K562 (cell line): ENCODE measurements around the gene RPL10A. TPM values are rescaled to one million over a fixed set of nuclear protein-coding genes. Genes with fewer than 3 reads are reported as not detected.

Experiments
- ATAC-seq: fragments of 200-7000 bp; cut with Tn5 transposase; 3 replicates; pipeline ENCODE4 v1.9.1; 2020; ENCODE audit warnings: moderate library complexity
- BruUV-seq: library from RNA; stranded (reverse); fragments of 400-500 nt; replicated peaks from 2 replicates; lab custom pipeline; 2021; lab: Mats Ljungman, UMichigan
- CTCF ChIA-PET: fragments of 300-600 bp; formaldehyde crosslinking; extraction: SDS; loops from one replicate; lab custom pipeline; 2021; ENCODE audit warnings: low intra/inter-chr PET ratio; lab: Yijun Ruan, JAX
- POLR2A ChIA-PET: fragments of 300-600, 350-650 bp; sonication (Branson Sonifier 250); formaldehyde crosslinking; extraction: SDS; loops from one replicate; lab custom pipeline; 2021; ENCODE audit warnings: antibody characterized with exemption, inconsistent platforms; lab: Yijun Ruan, JAX
- DNase-seq, 4 experiments: peaks; one replicate each; pipeline versions ENCODE4 v3.0.0 to v3.0.0-alpha.2; 2011 to 2018; ENCODE audit warnings: low spot score in 3 of 4, mixed read lengths in 3 of 4; ENCODE audit errors: extremely low read depth in 1 of 4
- FAIRE-seq: peaks from 2 replicates; lab custom pipeline; 2011; peaks lifted over from hg19 to GRCh38; lab: Jason Lieb, UNC
- H2AFZ ChIP-seq: 2 replicates; pipeline ENCODE4 v1.6.0; 2011; ENCODE audit warnings: low read depth, low read length, control low read depth, inconsistent platforms
- H3K27ac ChIP-seq: fragments of 200-600 bp; 3 replicates; pipeline ENCODE4 v1.8.0; 2011; ENCODE audit warnings: low read depth, mild to moderate bottlenecking, control low read depth, inconsistent platforms, low read length, moderate library complexity, mixed read lengths; ENCODE audit errors: extremely low read depth
- H3K27me3 ChIP-seq, 2 experiments: fragments of 300-600 bp in 1 of 2; 2 replicates in 1 of 2; 3 replicates in 1 of 2; pipeline versions ENCODE4 v1.6.0 to v1.8.0; 2011; ENCODE audit warnings: inconsistent platforms in 2 of 2, low read length in 2 of 2, mild to moderate bottlenecking in 1 of 2, mixed read lengths in 1 of 2, moderate library complexity in 1 of 2; ENCODE audit not compliant: control insufficient read depth in 2 of 2, insufficient read depth in 2 of 2
- H3K36me3 ChIP-seq: fragments of 300-600 bp; 3 replicates; pipeline ENCODE4 v1.8.0; 2011; ENCODE audit warnings: mild to moderate bottlenecking, low read length, inconsistent platforms; ENCODE audit not compliant: control insufficient read depth, insufficient read depth
- H3K4me1 ChIP-seq, 2 experiments: fragments of 200-600 bp in 1 of 2; replicated peaks in 1 of 2; 2 replicates in 1 of 2; 3 replicates in 1 of 2; pipeline versions ENCODE4 v1.5.1 to v1.8.0; 2011; ENCODE audit warnings: inconsistent platforms in 2 of 2, low read length in 2 of 2, mild to moderate bottlenecking in 1 of 2, mixed read lengths in 1 of 2, moderate library complexity in 1 of 2; ENCODE audit not compliant: control insufficient read depth in 2 of 2, insufficient read depth in 2 of 2
- H3K4me2 ChIP-seq: 2 replicates; pipeline ENCODE4 v1.6.1; 2011; ENCODE audit warnings: low read length, control low read depth, inconsistent platforms, mixed read lengths; ENCODE audit not compliant: insufficient read depth
- H3K4me3 ChIP-seq: fragments of 200-600 bp; sonication (generic), shearing (Covaris generic); 2 replicates; pipeline ENCODE4 v1.5.1; 2016; ENCODE audit warnings: control low read depth, inconsistent platforms
- H3K79me2 ChIP-seq: fragments of 200-600 bp; 3 replicates; pipeline ENCODE4 v1.8.0; 2011; ENCODE audit warnings: low read length, inconsistent platforms; ENCODE audit not compliant: control insufficient read depth, insufficient read depth
- H3K9ac ChIP-seq, 2 experiments: 2 replicates each; pipeline versions ENCODE4 v1.6.0 to v1.6.1; 2011; ENCODE audit warnings: low read depth in 2 of 2, low read length in 2 of 2, control low read depth in 1 of 2, inconsistent platforms in 1 of 2, mild to moderate bottlenecking in 1 of 2, mixed read lengths in 1 of 2; ENCODE audit not compliant: insufficient read depth in 1 of 2
- H3K9me1 ChIP-seq: one replicate; pipeline ENCODE4 v1.6.0; 2011; ENCODE audit warnings: inconsistent platforms, mild to moderate bottlenecking, low read length, moderate library complexity; ENCODE audit not compliant: control insufficient read depth, insufficient read depth
- H3K9me3 ChIP-seq: replicated peaks from 2 replicates; pipeline ENCODE4 v1.5.1; 2011; ENCODE audit warnings: low read depth, low read length, inconsistent platforms; ENCODE audit not compliant: control insufficient read depth, insufficient read depth
- H4K20me1 ChIP-seq: replicated peaks from 2 replicates; pipeline ENCODE4 v1.6.1; 2011; ENCODE audit warnings: low read length, inconsistent platforms, mixed read lengths; ENCODE audit not compliant: control insufficient read depth, insufficient read depth
- CBX5 ChIP-seq: IDR thresholded peaks from 2 replicates; pipeline ENCODE4 v1.6.1; 2014; ENCODE audit warnings: low read depth, borderline replicate concordance
- ETV6 ChIP-seq, 3 experiments: fragments of 150-350 bp in 1 of 3; sonication (generic) in 1 of 3; formaldehyde crosslinking in 1 of 3; IDR thresholded peaks; 2 replicates each; pipeline versions ENCODE4 v1.6.1 to v1.8.0; 2014 to 2022; ENCODE audit warnings: borderline replicate concordance in 2 of 3, low read depth in 2 of 3, antibody characterized with exemption in 1 of 3, low read length in 1 of 3, mild to moderate bottlenecking in 1 of 3, missing genetic modification reagents in 1 of 3
- HMG20B ChIP-seq: fragments of 250-450 bp; sonication (Bioruptor Pico); IDR thresholded peaks from 2 replicates; pipeline ENCODE4 v1.5.0; 2021; ENCODE audit warnings: mild to moderate bottlenecking
- MTA3 ChIP-seq: fragments of 450-650 bp; formaldehyde crosslinking; IDR thresholded peaks from 2 replicates; pipeline ENCODE4 v1.6.1; 2017; ENCODE audit warnings: mild to moderate bottlenecking, borderline replicate concordance
- TRIM24 ChIP-seq, 2 experiments: fragments of 450-650 bp; IDR thresholded peaks; 2 replicates each; pipeline ENCODE4 v1.6.1; 2016
- TRIM28 ChIP-seq: fragments of 450-650 bp; IDR thresholded peaks from 2 replicates; pipeline ENCODE4 v1.6.1; 2017
- ZEB2 ChIP-seq: fragments of 450-650 bp; IDR thresholded peaks from 2 replicates; pipeline ENCODE4 v1.6.1; 2016
- ZNF134 ChIP-seq: fragments of 250-450 bp; sonication (Bioruptor Pico); conservative IDR thresholded peaks from 2 replicates; pipeline ENCODE4 v1.4.0; 2020
- ZNF324 ChIP-seq: fragments of 250-450 bp; sonication (Bioruptor Pico); IDR thresholded peaks from 2 replicates; pipeline ENCODE4 v1.4.0; 2020; ENCODE audit warnings: mild to moderate bottlenecking
- ZNF561 ChIP-seq: fragments of 450-650 bp; formaldehyde crosslinking; conservative IDR thresholded peaks from 2 replicates; pipeline ENCODE4 v1.4.0; 2020; ENCODE audit warnings: mild to moderate bottlenecking, moderate library complexity
- ZNF76 ChIP-seq: fragments of 250-450 bp; sonication (Bioruptor Pico); IDR thresholded peaks from 2 replicates; pipeline ENCODE4 v1.4.0; 2020; ENCODE audit warnings: mild to moderate bottlenecking, moderate library complexity, borderline replicate concordance
- WGBS: fragments of 100-300 bp; shearing (Covaris generic); methylation state at CpG from one replicate; pipeline ENCODE4 v1.1.6; 2016; ENCODE audit warnings: low coverage, mixed read lengths; ENCODE audit not compliant: insufficient coverage; ENCODE audit errors: missing lambda C conversion rate; 5-methylcytosine and 5-hydroxymethylcytosine counted together
- in situ Hi-C: fragments of 300-500 bp; cut with MboI; formaldehyde crosslinking; loops from 4 replicates; pipeline ENCODE4 v1.15.0; 2018; ENCODE audit warnings: inconsistent platforms, mixed read lengths
- intact Hi-C: fragments of 100-400 bp; cut with micrococcal nuclease; formaldehyde crosslinking; loops from 2 replicates; pipeline ENCODE4 v1.14.2; 2022
- polyA plus RNA-seq, 8 experiments: library from polyadenylated mRNA; depleted of rRNA in 4 of 8; stranded (reverse) in 5 of 8; unstranded in 3 of 8; fragments of >200 nt; fragmentation: Nextera tagmentation in 2 of 8; fragmentation: Illumina TruSeq in 1 of 8; extraction: Ambion mirVana in 2 of 8; extraction: Trizol in 1 of 8; gene quantifications; 2 replicates each; pipeline versions ENCODE4 v1.2.1 to v1.2.3, GENCODE V29; 2011 to 2014; ENCODE audit warnings: inconsistent platforms in 1 of 8, missing spikeins in 1 of 8
- total RNA-seq, 7 experiments: library from RNA; depleted of rRNA in 6 of 7; stranded (reverse); fragments of >200 nt in 6 of 7; fragmentation: Illumina TruSeq in 2 of 7; extraction: Trizol in 2 of 7; gene quantifications; 2 replicates each; pipeline versions ENCODE4 v1.2.1 to v1.2.3, GENCODE V29; 2011 to 2021; ENCODE audit warnings: low replicate concordance in 1 of 7
- TF ChIP-seq, protein P1 (sequence below): sonication (generic); formaldehyde crosslinking; IDR thresholded peaks from 2 replicates; pipeline ENCODE4 v1.8.0; 2022; ENCODE audit warnings: missing genetic modification reagents, mild to moderate bottlenecking, moderate library complexity, borderline replicate concordance
- TF ChIP-seq, protein P2 (sequence below), 2 experiments: fragments of 450-650 bp; IDR thresholded peaks; 2 replicates each; pipeline ENCODE4 v1.6.1; 2018; ENCODE audit warnings: mild to moderate bottlenecking in 2 of 2, low read depth in 1 of 2; ENCODE audit not compliant: partially characterized antibody in 2 of 2
- TF ChIP-seq, protein P3 (sequence below): fragments of 450-650 bp; IDR thresholded peaks from 2 replicates; pipeline ENCODE4 v1.6.1; 2018; ENCODE audit warnings: mild to moderate bottlenecking, low read depth; ENCODE audit not compliant: partially characterized antibody

The RPL10A gene
- total and polyA plus RNA-seq, 9 of the 15 experiments (the other 6 are each of a cell fraction or from before 2014, with no cell fraction given): 1,589 to 3,237 (median 2,116) TPM

- TF ChIP-seq HMG20B (CRISPR knock-in tag) (no peak), ZNF76 (no peak)
- TF ChIP-seq, protein P1, sequence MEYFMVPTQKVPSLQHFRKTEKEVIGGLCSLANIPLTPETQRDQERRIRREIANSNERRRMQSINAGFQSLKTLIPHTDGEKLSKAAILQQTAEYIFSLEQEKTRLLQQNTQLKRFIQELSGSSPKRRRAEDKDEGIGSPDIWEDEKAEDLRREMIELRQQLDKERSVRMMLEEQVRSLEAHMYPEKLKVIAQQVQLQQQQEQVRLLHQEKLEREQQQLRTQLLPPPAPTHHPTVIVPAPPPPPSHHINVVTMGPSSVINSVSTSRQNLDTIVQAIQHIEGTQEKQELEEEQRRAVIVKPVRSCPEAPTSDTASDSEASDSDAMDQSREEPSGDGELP (CRISPR knock-in tag): no peak
- TF ChIP-seq, all 486 proteins: peak for 0
These were observed 39.6 kb upstream of the RPL10A start (continued) for GRCh38 chr6:35428421-35429149.

DNA sequence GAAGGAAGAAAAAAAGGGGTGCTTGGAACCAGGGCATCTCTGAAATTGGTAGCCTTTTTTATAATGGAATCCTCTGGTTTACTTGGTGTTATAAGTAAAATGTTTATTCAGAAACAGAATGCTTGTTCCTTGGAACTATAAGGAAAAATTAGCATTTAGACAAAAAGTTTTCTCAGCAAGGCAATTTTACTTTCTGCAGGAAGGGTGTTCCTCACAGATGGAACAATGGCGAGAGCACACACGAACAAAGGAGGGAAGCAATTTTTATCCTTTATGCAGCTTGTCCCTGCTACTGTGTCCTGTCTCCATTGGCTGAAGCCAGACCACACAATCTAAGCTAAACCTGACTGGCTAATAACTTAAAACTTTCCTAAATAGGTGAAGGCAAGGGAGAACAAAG lies 38.7 kb upstream of the RPL10A start:
- H3K27me3 ChIP-seq: peaks cover 0 to 3% of the 10 kb centered on the region in 2 experiments; a peak in 1 of 5 replicates
- ChIA-PET CTCF (no interaction called here), POLR2A (interaction anchor here (1.0 kb wide), 1 partner anchor 14 kb away, joined by 3 read pairs; no protein-coding TSS in a partner anchor)
- H3K9me3 ChIP-seq: peaks cover 16% of the 10 kb centered on the region; the same call in 1 of the 2 replicates
- H3K4me2 ChIP-seq: no peak overlapping the region
- H4K20me1 ChIP-seq: no peaks in the 10 kb centered on the region
- H3K79me2 ChIP-seq: no peaks in the 10 kb centered on the region
- DNase-seq (no peak), ATAC-seq (no peak), FAIRE-seq (no peak)
- H3K9me1 ChIP-seq: no peaks in the 10 kb centered on the region
- H3K36me3 ChIP-seq: peaks cover 3% of the 10 kb centered on the region; the same call in 1 of the 3 replicates
- no peak overlapping the region for H3K27ac ChIP-seq
- no peak overlapping the region for H3K9ac ChIP-seq
- H3K4me3 ChIP-seq: no peak overlapping the region
- intact Hi-C loops (no loop called here), in situ Hi-C loops (no loop called here)
- no TSS peak for BruUV-seq
- H2AFZ ChIP-seq: no peak overlapping the region
- H3K4me1 ChIP-seq: peaks cover 0 to 11% of the 10 kb centered on the region in 2 experiments; a peak in 2 of 5 replicates
- 10% methylated on average over 2 of the region's 2 CpGs for WGBS
- TF ChIP-seq ZNF134: peak; percentile 86
- no peak for TF ChIP-seq ETV6 (IDR thresholded peaks at IDR 0.05; ENCODE audit: borderline replicate concordance in 1 of 2, low read depth in 2 of 2, low read length in 1 of 2)
- no peak for TF ChIP-seq ETV6 (CRISPR knock-in tag; IDR thresholded peaks at IDR 0.05; ENCODE audit: borderline replicate concordance)
- TF ChIP-seq, protein P2, sequence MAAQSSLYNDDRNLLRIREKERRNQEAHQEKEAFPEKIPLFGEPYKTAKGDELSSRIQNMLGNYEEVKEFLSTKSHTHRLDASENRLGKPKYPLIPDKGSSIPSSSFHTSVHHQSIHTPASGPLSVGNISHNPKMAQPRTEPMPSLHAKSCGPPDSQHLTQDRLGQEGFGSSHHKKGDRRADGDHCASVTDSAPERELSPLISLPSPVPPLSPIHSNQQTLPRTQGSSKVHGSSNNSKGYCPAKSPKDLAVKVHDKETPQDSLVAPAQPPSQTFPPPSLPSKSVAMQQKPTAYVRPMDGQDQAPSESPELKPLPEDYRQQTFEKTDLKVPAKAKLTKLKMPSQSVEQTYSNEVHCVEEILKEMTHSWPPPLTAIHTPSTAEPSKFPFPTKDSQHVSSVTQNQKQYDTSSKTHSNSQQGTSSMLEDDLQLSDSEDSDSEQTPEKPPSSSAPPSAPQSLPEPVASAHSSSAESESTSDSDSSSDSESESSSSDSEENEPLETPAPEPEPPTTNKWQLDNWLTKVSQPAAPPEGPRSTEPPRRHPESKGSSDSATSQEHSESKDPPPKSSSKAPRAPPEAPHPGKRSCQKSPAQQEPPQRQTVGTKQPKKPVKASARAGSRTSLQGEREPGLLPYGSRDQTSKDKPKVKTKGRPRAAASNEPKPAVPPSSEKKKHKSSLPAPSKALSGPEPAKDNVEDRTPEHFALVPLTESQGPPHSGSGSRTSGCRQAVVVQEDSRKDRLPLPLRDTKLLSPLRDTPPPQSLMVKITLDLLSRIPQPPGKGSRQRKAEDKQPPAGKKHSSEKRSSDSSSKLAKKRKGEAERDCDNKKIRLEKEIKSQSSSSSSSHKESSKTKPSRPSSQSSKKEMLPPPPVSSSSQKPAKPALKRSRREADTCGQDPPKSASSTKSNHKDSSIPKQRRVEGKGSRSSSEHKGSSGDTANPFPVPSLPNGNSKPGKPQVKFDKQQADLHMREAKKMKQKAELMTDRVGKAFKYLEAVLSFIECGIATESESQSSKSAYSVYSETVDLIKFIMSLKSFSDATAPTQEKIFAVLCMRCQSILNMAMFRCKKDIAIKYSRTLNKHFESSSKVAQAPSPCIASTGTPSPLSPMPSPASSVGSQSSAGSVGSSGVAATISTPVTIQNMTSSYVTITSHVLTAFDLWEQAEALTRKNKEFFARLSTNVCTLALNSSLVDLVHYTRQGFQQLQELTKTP (IDR thresholded peaks at IDR 0.05; ENCODE audit: low read depth in 1 of 2, partially characterized antibody in 2 of 2): peak in 1 of 2 experiments; percentile 40
- TF ChIP-seq TRIM28: peak; percentile 99
- peak; percentile 94 for TF ChIP-seq ZNF561 (CRISPR knock-in tag)
- 0 out of 2 replicates have a peak, but pooled peaks have one; percentile 26 for TF ChIP-seq MTA3
- peak; percentile 53; the same call in 1 of the 2 replicates for TF ChIP-seq ZEB2
- peak; percentile 96 for TF ChIP-seq CBX5
- no peak for TF ChIP-seq ZNF324 (CRISPR knock-in tag)
- peak; percentile 52 to 81; a peak in 2 of 4 replicates for TF ChIP-seq TRIM24 (IDR thresholded peaks at IDR 0.05)
- TF ChIP-seq, protein P3, sequence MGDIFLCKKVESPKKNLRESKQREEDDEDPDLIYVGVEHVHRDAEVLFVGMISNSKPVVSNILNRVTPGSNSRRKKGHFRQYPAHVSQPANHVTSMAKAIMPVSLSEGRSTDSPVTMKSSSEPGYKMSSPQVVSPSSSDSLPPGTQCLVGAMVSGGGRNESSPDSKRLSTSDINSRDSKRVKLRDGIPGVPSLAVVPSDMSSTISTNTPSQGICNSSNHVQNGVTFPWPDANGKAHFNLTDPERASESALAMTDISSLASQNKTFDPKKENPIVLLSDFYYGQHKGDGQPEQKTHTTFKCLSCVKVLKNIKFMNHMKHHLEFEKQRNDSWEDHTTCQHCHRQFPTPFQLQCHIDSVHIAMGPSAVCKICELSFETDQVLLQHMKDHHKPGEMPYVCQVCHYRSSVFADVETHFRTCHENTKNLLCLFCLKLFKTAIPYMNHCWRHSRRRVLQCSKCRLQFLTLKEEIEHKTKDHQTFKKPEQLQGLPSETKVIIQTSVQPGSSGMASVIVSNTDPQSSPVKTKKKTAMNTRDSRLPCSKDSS: peak; percentile 98
